ENCODE data around the gene HM13. TPM values are rescaled to one million over a fixed set of nuclear protein-coding genes. Genes with fewer than 3 reads are reported as not detected.

HM13 gene
- total and polyA plus RNA-seq, 2 donors (not counting 1 experiment from before 2014, with no cell fraction given), result 73.2 to 85.1 TPM

DNA sequence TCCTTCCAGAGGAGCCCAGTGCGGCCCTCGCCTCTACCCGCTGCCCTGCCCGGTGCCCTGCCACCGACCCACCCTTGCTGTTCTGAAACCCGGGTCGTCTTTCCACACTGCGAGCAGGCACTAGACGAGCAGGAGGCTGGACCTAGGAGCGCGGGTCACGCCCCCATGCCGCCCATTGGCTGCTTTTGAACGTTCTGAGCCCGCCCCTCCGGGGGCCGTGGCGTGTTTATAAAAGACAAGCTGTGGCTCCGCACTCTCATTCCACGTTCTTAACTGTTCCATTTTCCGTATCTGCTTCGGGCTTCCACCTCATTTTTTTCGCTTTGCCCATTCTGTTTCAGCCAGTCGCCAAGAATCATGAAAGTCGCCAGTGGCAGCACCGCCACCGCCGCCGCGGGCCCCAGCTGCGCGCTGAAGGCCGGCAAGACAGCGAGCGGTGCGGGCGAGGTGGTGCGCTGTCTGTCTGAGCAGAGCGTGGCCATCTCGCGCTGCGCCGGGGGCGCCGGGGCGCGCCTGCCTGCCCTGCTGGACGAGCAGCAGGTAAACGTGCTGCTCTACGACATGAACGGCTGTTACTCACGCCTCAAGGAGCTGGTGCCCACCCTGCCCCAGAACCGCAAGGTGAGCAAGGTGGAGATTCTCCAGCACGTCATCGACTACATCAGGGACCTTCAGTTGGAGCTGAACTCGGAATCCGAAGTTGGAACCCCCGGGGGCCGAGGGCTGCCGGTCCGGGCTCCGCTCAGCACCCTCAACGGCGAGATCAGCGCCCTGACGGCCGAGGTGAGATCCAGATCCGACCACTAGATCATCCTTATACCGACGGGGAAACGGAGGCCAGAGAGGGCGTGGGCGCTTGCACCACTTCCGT, 91.0 kb downstream of the HM13 start, which contains the start of gene ID1:
ID1 (plus strand) TSS at position 259 of the 871 bp plus-strand sequence; CDS start at position 358, 99 bp downstream.
- peaks cover 0 to 66% (median 35%) of the 10 kb centered on the region in 4 experiments for H3K27me3 ChIP-seq (replicated peaks in 1 of 4; ENCODE audit: control extremely low read depth in 1 of 4, control insufficient read depth in 3 of 4, insufficient read depth in 4 of 4, low read length in 3 of 4)
- H3K79me2 ChIP-seq (ENCODE audit: control insufficient read depth, insufficient read depth, low read length), result no peaks in the 10 kb centered on the region
- H3K4me3 ChIP-seq (ENCODE audit: control extremely low read depth in 1 of 5, extremely low read depth in 1 of 5, insufficient read depth in 1 of 5, low read depth in 2 of 5, low read length in 4 of 5), result peak within 1 kb of the TSS; percentile 50 to 79 (median 66)
- H4K20me1 ChIP-seq (ENCODE audit: control insufficient read depth, insufficient read depth, low read length, poor library complexity, severe bottlenecking), result no peaks in the 10 kb centered on the region
- WGBS (ENCODE audit: insufficient coverage), result under 1% methylated on average over 74 of the region's 74 CpGs
- H3K27ac ChIP-seq (ENCODE audit: low read length in 2 of 2), result peak within 1 kb of the TSS in 1 of 2 donors; percentile 24
- intact Hi-C loops (cut with micrococcal nuclease), result loop anchor here (1.0 to 2.0 kb wide), 4 partner anchors 8 to 118 kb away; partner anchors contain the start of genes BCL2L1 and HM13
- peak within 1 kb of the TSS; percentile 76 for H2AFZ ChIP-seq (ENCODE audit: insufficient read depth, low read depth, low read length, poor library complexity, severe bottlenecking)
- CTCF ChIA-PET, result interaction anchor here (0.9 to 4.8 kb wide), 8 partner anchors 7 to 119 kb away, joined by 3 to 55 read pairs (median 26); no protein-coding TSS in a partner anchor
- ATAC-seq (ENCODE audit: low read depth) (peak; percentile 90), DNase-seq (peak; percentile 92)
- H3K9ac ChIP-seq (ENCODE audit: low read length), result peak within 1 kb of the TSS; percentile 78
- no peaks in the 10 kb centered on the region for H3K9me3 Mint-ChIP-seq (ENCODE audit: insufficient read depth)
- TF ChIP-seq EZH2 (IDR thresholded peaks at IDR 0.05; ENCODE audit: borderline replicate concordance, insufficient read depth, low read depth, low read length, poor library complexity, severe bottlenecking), result no peak
- TF ChIP-seq, protein P1, sequence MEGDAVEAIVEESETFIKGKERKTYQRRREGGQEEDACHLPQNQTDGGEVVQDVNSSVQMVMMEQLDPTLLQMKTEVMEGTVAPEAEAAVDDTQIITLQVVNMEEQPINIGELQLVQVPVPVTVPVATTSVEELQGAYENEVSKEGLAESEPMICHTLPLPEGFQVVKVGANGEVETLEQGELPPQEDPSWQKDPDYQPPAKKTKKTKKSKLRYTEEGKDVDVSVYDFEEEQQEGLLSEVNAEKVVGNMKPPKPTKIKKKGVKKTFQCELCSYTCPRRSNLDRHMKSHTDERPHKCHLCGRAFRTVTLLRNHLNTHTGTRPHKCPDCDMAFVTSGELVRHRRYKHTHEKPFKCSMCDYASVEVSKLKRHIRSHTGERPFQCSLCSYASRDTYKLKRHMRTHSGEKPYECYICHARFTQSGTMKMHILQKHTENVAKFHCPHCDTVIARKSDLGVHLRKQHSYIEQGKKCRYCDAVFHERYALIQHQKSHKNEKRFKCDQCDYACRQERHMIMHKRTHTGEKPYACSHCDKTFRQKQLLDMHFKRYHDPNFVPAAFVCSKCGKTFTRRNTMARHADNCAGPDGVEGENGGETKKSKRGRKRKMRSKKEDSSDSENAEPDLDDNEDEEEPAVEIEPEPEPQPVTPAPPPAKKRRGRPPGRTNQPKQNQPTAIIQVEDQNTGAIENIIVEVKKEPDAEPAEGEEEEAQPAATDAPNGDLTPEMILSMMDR (IDR thresholded peaks at IDR 0.05), result peak; percentile 1
- H3K4me1 ChIP-seq (ENCODE audit: control insufficient read depth in 2 of 2, insufficient read depth in 2 of 2, low read length in 2 of 2), result peaks cover 24 to 26% of the 10 kb centered on the region in 2 donors
- H3K4me1 Mint-ChIP-seq, result peaks cover 29% of the 10 kb centered on the region
- H3K27ac Mint-ChIP-seq, result peak within 1 kb of the TSS; percentile 74
- H3K4me3 Mint-ChIP-seq, result peak within 1 kb of the TSS; percentile 96
- H3K4me2 ChIP-seq (replicated peaks; ENCODE audit: low read depth, low read length, poor library complexity, severe bottlenecking), result peak within 1 kb of the TSS; percentile 94
- H3K36me3 ChIP-seq (replicated peaks in 1 of 2; ENCODE audit: control extremely low read depth in 1 of 2, control insufficient read depth in 1 of 2, extremely low read depth in 1 of 2, insufficient read depth in 2 of 2, low read length in 1 of 2), result no peaks in the 10 kb centered on the region
- peaks cover 45% of the 10 kb centered on the region for H3K27me3 Mint-ChIP-seq
- H3K9me3 ChIP-seq (ENCODE audit: control extremely low read depth in 1 of 3, control insufficient read depth in 2 of 3, insufficient read depth in 1 of 3, low read length in 2 of 3), result peaks cover 0 to 4% (median 0%) of the 10 kb centered on the region in 3 donors
- POLR2A ChIA-PET, result interaction anchor here (0.5 to 1.8 kb wide), 6 partner anchors 27 to 131 kb away, joined by 3 to 11 read pairs (median 5); no protein-coding TSS in a partner anchor
